ENCODE results near the gene MSRB1. TPM values are rescaled to one million over a fixed set of nuclear protein-coding genes. Genes with fewer than 3 reads are reported as not detected.
A peak's percentile ranks its signal among the peaks of the same experiment; 100 is the strongest.

The MSRB1 gene
- total and polyA plus RNA-seq, 2 donors (not counting 1 experiment from before 2014, with no cell fraction given) = 7.1 to 21.4 TPM

DNA sequence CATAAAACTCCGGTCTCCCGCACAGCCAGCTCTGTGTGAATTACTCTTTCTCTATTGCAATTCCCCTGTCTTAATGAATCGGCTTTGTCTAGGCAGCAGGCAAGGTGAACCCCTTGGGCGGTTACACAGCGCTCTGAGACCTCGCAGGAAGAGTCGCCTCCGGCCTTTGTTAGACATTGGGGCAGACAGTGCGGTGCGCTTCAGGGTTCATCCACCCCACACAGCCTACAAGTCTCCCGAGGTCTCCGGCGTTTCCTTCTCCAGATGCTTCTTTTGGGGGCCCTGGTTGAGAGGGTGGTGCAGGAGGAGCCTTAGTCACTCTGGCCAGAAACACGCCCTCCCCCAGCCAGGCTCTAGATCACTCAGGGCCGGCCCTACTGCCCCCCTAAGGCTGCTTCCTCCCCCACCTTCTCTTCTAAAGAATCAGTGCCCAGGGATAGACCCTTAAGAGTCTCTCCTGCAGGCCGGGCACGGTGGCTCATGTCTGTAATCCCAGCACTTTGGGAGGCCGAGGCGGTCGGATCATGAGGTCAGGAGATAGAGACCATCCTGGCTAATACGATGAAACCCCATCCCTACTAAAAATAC lies 1.7 kb upstream of the MSRB1 start:
- Histone ChIP-seq H3K9ac (ENCODE audit: insufficient read depth, low read length) (no peak overlapping the region), H2AFZ (ENCODE audit: low read length) (no peak overlapping the region), H3K4me2 (ENCODE audit: extremely low read depth, insufficient read depth, low read length) (no peak overlapping the region), H3K4me3 (replicated peaks in 1 of 4; ENCODE audit: control extremely low read depth in 1 of 4, insufficient read depth in 1 of 4, low read depth in 3 of 4, low read length in 4 of 4) (no peak overlapping the region), H3K79me2 (ENCODE audit: control insufficient read depth, insufficient read depth, low read length) (no peaks in the 10 kb centered on the region), H3K9me3 (ENCODE audit: control insufficient read depth, insufficient read depth, low read depth, low read length) (no peaks in the 10 kb centered on the region), H3K36me3 (ENCODE audit: control insufficient read depth, insufficient read depth, low read length) (peaks cover 4% of the 10 kb centered on the region), H3K4me1 (ENCODE audit: control insufficient read depth, extremely low read depth, insufficient read depth, low read length) (peaks cover 7% of the 10 kb centered on the region), H4K20me1 (ENCODE audit: control insufficient read depth, extremely low read depth, insufficient read depth, low read length) (no peaks in the 10 kb centered on the region), H3K27ac (ENCODE audit: insufficient read depth, low read length) (no peak overlapping the region), H3K27me3 (ENCODE audit: control insufficient read depth, insufficient read depth, low read length) (no peaks in the 10 kb centered on the region)
- no peak for DNase-seq (ENCODE audit: low read depth in 2 of 2)
- TF ChIP-seq CTCF (conservative IDR thresholded peaks at IDR 0.05 in 1 of 2, IDR thresholded peaks at IDR 0.05 in 1 of 2; ENCODE audit: low read depth in 1 of 2, low read length in 2 of 2) (no peak), EZH2 (IDR thresholded peaks at IDR 0.05; ENCODE audit: low read length, missing control alignments) (no peak)

GRCh38 chr16:1942047-1942809 lies 771 bp downstream of the MSRB1 start:
- H4K20me1 ChIP-seq (ENCODE audit: control insufficient read depth, extremely low read depth, insufficient read depth, low read length) = no peaks in the 10 kb centered on the region
- H2AFZ ChIP-seq (ENCODE audit: low read length) = peak overlapping the region; percentile 80
- H3K27me3 ChIP-seq (ENCODE audit: control insufficient read depth, insufficient read depth, low read length) = no peaks in the 10 kb centered on the region
- peaks cover 8% of the 10 kb centered on the region for H3K36me3 ChIP-seq (ENCODE audit: control insufficient read depth, insufficient read depth, low read length)
- no peaks in the 10 kb centered on the region for H3K79me2 ChIP-seq (ENCODE audit: control insufficient read depth, insufficient read depth, low read length)
- peak overlapping the region; percentile 92 for H3K4me2 ChIP-seq (ENCODE audit: extremely low read depth, insufficient read depth, low read length)
- H3K4me1 ChIP-seq (ENCODE audit: control insufficient read depth, extremely low read depth, insufficient read depth, low read length) = peaks cover 7% of the 10 kb centered on the region
- TF ChIP-seq CTCF (conservative IDR thresholded peaks at IDR 0.05 in 1 of 2, IDR thresholded peaks at IDR 0.05 in 1 of 2; ENCODE audit: low read depth in 1 of 2, low read length in 2 of 2) (no peak), EZH2 (IDR thresholded peaks at IDR 0.05; ENCODE audit: low read length, missing control alignments) (no peak)
- no peak overlapping the region for H3K27ac ChIP-seq (ENCODE audit: insufficient read depth, low read length)
- no peaks in the 10 kb centered on the region for H3K9me3 ChIP-seq (ENCODE audit: control insufficient read depth, insufficient read depth, low read depth, low read length)
- peak overlapping the region; percentile 79 to 93 (median 82) for H3K4me3 ChIP-seq (replicated peaks in 1 of 4; ENCODE audit: control extremely low read depth in 1 of 4, insufficient read depth in 1 of 4, low read depth in 3 of 4, low read length in 4 of 4)
- peak overlapping the region; percentile 76 for H3K9ac ChIP-seq (ENCODE audit: insufficient read depth, low read length)
- peak in 1 of 2 donors; percentile 35 for DNase-seq (ENCODE audit: low read depth in 2 of 2)

- no peak overlapping the region for H3K9ac ChIP-seq (ENCODE audit: insufficient read depth, low read length)
- H3K27ac ChIP-seq (ENCODE audit: insufficient read depth, low read length) = no peak overlapping the region
- peak overlapping the region in 3 of 4 experiments; percentile 79 to 83 (median 81) for H3K4me3 ChIP-seq (replicated peaks in 1 of 4; ENCODE audit: control extremely low read depth in 1 of 4, insufficient read depth in 1 of 4, low read depth in 3 of 4, low read length in 4 of 4)
Observed at GRCh38 chr16:1941162-1942046, 1.6 kb downstream of the MSRB1 start.

More at GRCh38 chr16:1941162-1942046, 1.6 kb downstream of the MSRB1 start:
- H3K4me2 ChIP-seq (ENCODE audit: extremely low read depth, insufficient read depth, low read length) = peak overlapping the region; percentile 92
- H4K20me1 ChIP-seq (ENCODE audit: control insufficient read depth, extremely low read depth, insufficient read depth, low read length) = no peaks in the 10 kb centered on the region
- TF ChIP-seq EZH2 (IDR thresholded peaks at IDR 0.05; ENCODE audit: low read length, missing control alignments) (no peak), CTCF (conservative IDR thresholded peaks at IDR 0.05 in 1 of 2, IDR thresholded peaks at IDR 0.05 in 1 of 2; ENCODE audit: low read depth in 1 of 2, low read length in 2 of 2) (peak in 1 of 2 donors; percentile 29)
- no peaks in the 10 kb centered on the region for H3K9me3 ChIP-seq (ENCODE audit: control insufficient read depth, insufficient read depth, low read depth, low read length)
- peak; percentile 33 to 96 for DNase-seq (ENCODE audit: low read depth in 2 of 2)
- H3K79me2 ChIP-seq (ENCODE audit: control insufficient read depth, insufficient read depth, low read length) = no peaks in the 10 kb centered on the region
- peaks cover 7% of the 10 kb centered on the region for H3K4me1 ChIP-seq (ENCODE audit: control insufficient read depth, extremely low read depth, insufficient read depth, low read length)
- peaks cover 8% of the 10 kb centered on the region for H3K36me3 ChIP-seq (ENCODE audit: control insufficient read depth, insufficient read depth, low read length)
- H2AFZ ChIP-seq (ENCODE audit: low read length) = no peak overlapping the region
- no peaks in the 10 kb centered on the region for H3K27me3 ChIP-seq (ENCODE audit: control insufficient read depth, insufficient read depth, low read length)
